ENCODE data around the gene SGF29.

GRCh38 chr16:28604186-28604565, 50.5 kb downstream of the SGF29 start:
- TF ChIP-seq POLR2AphosphoS5 (IDR thresholded peaks at IDR 0.05; ENCODE audit: low read depth): no peak
- TF ChIP-seq CTCF (conservative IDR thresholded peaks at IDR 0.05; ENCODE audit: low read depth in 2 of 2): no peak
- TF ChIP-seq ETS1 (IDR thresholded peaks at IDR 0.05): no peak
- TF ChIP-seq EZH2 (IDR thresholded peaks at IDR 0.05; ENCODE audit: low read depth, unreplicated experiment): no peak
- no peak for TF ChIP-seq EZH2phosphoT487 (IDR thresholded peaks at IDR 0.05; ENCODE audit: unreplicated experiment)

Data from GM23338 (cell line).